Measurements from ENCODE around the gene TRIM41. TPM values are rescaled to one million over a fixed set of nuclear protein-coding genes. Genes with fewer than 3 reads are reported as not detected.

TRIM41 gene
- polyA plus RNA-seq, 1 of the 3 experiments (the other 2 are of a cell fraction): 35.9 TPM

- Histone ChIP-seq H3K36me3 (replicated peaks in 1 of 2; ENCODE audit: control insufficient read depth in 1 of 2, insufficient read depth in 2 of 2, low read length in 1 of 2) (peaks cover 32 to 63% of the 10 kb centered on the region in 2 experiments), H3K9me2 (no peaks in the 10 kb centered on the region), H3K27ac (ENCODE audit: low read depth in 2 of 2, low read length in 1 of 2) (no peak overlapping the region), H3K4me1 (ENCODE audit: control insufficient read depth in 1 of 2, insufficient read depth in 2 of 2, low read depth in 1 of 2, low read length in 1 of 2) (no peaks in the 10 kb centered on the region; a peak in 1 of 4 replicates), H4K20me1 (ENCODE audit: insufficient read depth) (peaks cover 6% of the 10 kb centered on the region), H2AFZ (ENCODE audit: low read depth) (no peak overlapping the region), H3K4me2 (no peak overlapping the region), H3F3A (replicated peaks; ENCODE audit: insufficient read depth) (peaks cover 33% of the 10 kb centered on the region), H3K9ac (no peak overlapping the region), H3K27me3 (ENCODE audit: insufficient read depth) (no peaks in the 10 kb centered on the region), H3K79me2 (ENCODE audit: insufficient read depth) (peaks cover 25% of the 10 kb centered on the region), H3K9me3 (no peaks in the 10 kb centered on the region), H3K4me3 (ENCODE audit: low read depth in 2 of 2, low read length in 1 of 2) (no peak overlapping the region)
- DNase-seq: no peak
- ChIA-PET CTCF (interaction anchor here (0.7 kb wide), 1 partner anchor 10 kb away, joined by 3 read pairs; no protein-coding TSS in a partner anchor), POLR2A (interaction anchor here (1.0 kb wide), 1 partner anchor 10 kb away, joined by 3 read pairs; no protein-coding TSS in a partner anchor)
- WGBS (ENCODE audit: low lambda C conversion rate): 81% methylated on average over 7 of the region's 7 CpGs
- TF ChIP-seq USF2 (IDR thresholded peaks at IDR 0.05; ENCODE audit: borderline replicate concordance, low read depth, low read length) (no peak), CTCF (IDR thresholded peaks at IDR 0.05) (no peak), FOSL2 (IDR thresholded peaks at IDR 0.05; ENCODE audit: borderline replicate concordance, low read depth) (no peak), REST (IDR thresholded peaks at IDR 0.05; ENCODE audit: low read depth, low read length) (no peak), GATA2 (CRISPR knock-in tag; IDR thresholded peaks at IDR 0.05) (no peak), SMC3 (IDR thresholded peaks at IDR 0.05; ENCODE audit: low read depth, low read length) (no peak), GABPA (IDR thresholded peaks at IDR 0.05; ENCODE audit: low read depth) (no peak), RXRA (IDR thresholded peaks at IDR 0.05; ENCODE audit: borderline replicate concordance, low read depth) (no peak), TCF12 (IDR thresholded peaks at IDR 0.05) (no peak), MEF2A (IDR thresholded peaks at IDR 0.05; ENCODE audit: borderline replicate concordance, low read depth) (no peak), TAF1 (IDR thresholded peaks at IDR 0.05; ENCODE audit: borderline replicate concordance, low read depth, low read length) (no peak), EP300 (IDR thresholded peaks at IDR 0.05; ENCODE audit: borderline replicate concordance in 1 of 2, low read depth in 1 of 2, low read length in 1 of 2) (no peak), PBX3 (IDR thresholded peaks at IDR 0.05) (no peak), ELF1 (IDR thresholded peaks at IDR 0.05) (no peak), EZH2phosphoT487 (IDR thresholded peaks at IDR 0.05; ENCODE audit: borderline replicate concordance, low read depth) (no peak), RFX5 (IDR thresholded peaks at IDR 0.05; ENCODE audit: low read length) (no peak), RCOR1 (IDR thresholded peaks at IDR 0.05; ENCODE audit: low read length) (no peak)
Observed at GRCh38 chr5:181231432-181231831, 8.4 kb downstream of the TRIM41 start.
